GM15510 (cell line): ENCODE results near the gene FBN2.

Experiments
- POLR2A ChIP-seq: IDR thresholded peaks from 3 replicates; pipeline ENCODE4 v1.6.1; 2011; ENCODE audit warnings: borderline replicate concordance; ENCODE audit not compliant: insufficient read length; ENCODE audit errors: extremely low read depth

FBN2 gene

DNA sequence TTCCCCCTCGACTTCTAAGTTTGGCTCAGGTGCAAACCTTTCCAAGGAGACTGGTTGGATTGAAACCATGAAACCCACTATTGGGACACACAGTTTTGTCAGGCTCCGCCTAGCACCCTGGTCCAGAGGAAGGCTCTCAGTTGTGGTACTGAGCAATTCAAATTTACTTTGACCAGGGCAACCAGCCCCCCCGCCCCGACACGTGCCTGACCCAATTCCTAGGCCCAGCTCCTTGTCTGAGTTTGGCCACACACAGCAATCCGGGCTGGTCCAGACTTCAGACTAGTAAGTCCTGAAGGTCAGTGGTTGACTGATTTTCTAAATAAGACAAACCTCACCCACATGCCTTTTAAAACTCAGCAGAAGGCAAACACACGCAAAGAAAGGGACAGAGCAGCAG lies 321.8 kb downstream of the FBN2 start:
- no peak for TF ChIP-seq POLR2A

DNA sequence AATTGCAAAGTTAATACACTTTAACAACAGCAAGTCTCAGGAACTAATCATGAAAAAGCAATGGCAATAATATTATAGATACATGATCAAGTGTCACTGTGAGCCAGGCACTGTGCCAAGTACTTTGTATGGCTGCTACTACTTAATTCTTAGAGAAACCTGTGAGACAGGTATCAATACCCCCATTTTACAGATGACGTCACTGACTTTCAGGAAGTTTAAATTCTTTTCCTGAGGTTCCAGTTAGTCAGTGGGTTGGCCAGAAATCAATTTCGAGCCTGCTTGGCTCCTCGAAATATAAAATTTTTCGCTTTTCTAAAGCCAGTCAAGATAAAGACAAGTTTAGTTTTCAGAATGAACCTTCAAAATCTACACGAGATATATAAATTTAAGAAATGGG lies 324.2 kb downstream of the FBN2 start:
- no peak for TF ChIP-seq POLR2A

DNA sequence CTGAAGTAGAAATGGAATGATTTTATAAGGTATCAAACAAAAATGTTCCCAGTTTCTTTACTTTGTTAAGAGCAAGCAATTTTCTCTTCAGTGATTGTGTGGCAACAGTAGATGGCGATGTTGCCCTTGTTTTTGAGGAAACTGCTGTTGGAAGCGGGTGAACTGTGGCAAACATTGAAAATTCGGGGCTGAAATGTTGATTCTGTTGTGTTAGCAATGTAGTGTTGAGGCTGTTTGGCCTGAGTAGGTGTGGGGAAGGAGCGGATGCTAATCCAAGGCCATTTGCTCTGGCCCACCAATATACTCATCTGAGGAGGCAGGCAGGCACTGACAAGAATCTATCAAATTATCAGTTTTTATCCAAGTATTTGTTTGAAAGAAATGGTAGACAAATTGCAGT lies 324.7 kb downstream of the FBN2 start:
- no peak for TF ChIP-seq POLR2A

DNA sequence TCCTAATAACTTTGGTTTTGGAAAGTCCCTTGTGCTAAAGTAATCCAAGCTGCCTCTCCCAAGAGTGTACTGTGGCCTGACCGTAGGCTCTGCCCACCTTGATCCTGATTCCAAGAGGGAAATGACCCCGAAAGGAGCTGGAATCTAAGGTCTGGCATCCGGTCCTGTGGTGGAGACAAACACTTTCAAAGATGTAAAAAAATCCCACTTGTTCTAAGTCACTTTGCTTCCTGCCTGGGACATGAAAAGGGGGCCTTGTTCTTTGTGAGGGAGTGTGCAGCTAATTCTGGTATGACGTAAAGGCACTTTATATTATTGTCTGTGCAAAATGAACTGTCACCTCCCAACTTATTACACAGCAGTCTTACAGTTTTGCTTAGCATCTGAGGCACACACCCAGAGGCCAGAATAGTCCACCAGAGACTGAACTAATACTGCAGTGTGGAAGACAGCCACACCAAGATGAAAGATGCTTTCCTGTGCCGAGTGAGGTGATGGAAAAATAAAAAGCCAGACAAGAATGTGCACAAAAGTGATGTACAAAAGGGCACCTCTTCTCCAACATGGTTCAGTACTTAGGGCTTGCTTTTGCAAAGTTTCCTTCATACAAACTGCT lies 325.7 kb downstream of the FBN2 start:
- no peak for TF ChIP-seq POLR2A

DNA sequence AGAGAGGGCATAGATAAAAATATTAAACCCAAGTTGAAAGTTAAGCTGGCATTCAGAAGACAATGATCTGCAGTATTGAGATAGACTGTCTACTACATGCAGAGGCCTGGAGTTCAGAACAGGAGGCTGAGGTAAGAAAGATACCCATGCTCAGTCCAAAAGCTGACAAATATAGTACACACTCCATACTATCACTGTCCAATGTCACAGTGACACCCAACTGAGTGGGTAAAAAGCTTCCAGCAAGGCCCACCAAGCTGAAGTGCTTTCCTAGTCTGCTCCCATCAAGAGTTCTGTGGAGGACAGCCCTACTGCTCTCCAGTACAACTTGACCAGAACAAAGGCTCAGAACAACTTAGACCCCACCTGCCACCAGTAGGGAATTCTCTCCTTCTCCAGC lies 329.6 kb downstream of the FBN2 start:
- no peak for TF ChIP-seq POLR2A
